H1 (cell line): ENCODE data around the gene AGPAT2.

ENCODE experiments used
- GABPA ChIP-seq: IDR thresholded peaks from 2 replicates; pipeline ENCODE4 v1.6.1; 2011; ENCODE audit warnings: mild to moderate bottlenecking, low read length, moderate library complexity, borderline replicate concordance; ENCODE audit not compliant: insufficient read depth
- POLR2A ChIP-seq, 2 experiments: IDR thresholded peaks; 1 replicate in 1 of 2; 2 replicates in 1 of 2; pipeline ENCODE4 v1.6.1; 2011; ENCODE audit warnings: low read depth in 2 of 2, low read length in 2 of 2, mild to moderate bottlenecking in 2 of 2; ENCODE audit errors: control extremely low read depth in 1 of 2
- POLR2AphosphoS5 ChIP-seq: IDR thresholded peaks from 2 replicates; pipeline ENCODE4 v1.6.1; 2011; ENCODE audit warnings: low read depth, low read length
- POU5F1 ChIP-seq: IDR thresholded peaks from 2 replicates; pipeline ENCODE4 v1.6.1; 2011; ENCODE audit warnings: low read depth, mild to moderate bottlenecking, low read length, moderate library complexity
- RFX5 ChIP-seq: IDR thresholded peaks from 2 replicates; pipeline ENCODE4 v1.6.1; 2011; ENCODE audit warnings: low read depth, low read length, improper control_type of control experiment, borderline replicate concordance
- SRF ChIP-seq: IDR thresholded peaks from 2 replicates; pipeline ENCODE4 v1.6.1; 2011; ENCODE audit warnings: mild to moderate bottlenecking, low read depth, low read length, moderate library complexity
- TAF1 ChIP-seq: IDR thresholded peaks from 2 replicates; pipeline ENCODE4 v1.6.1; 2011; ENCODE audit warnings: mild to moderate bottlenecking, low read depth, low read length
- TCF12 ChIP-seq: IDR thresholded peaks from 2 replicates; pipeline ENCODE4 v1.6.1; 2011; ENCODE audit warnings: low read depth, mild to moderate bottlenecking, low read length
- YY1 ChIP-seq: IDR thresholded peaks from 2 replicates; pipeline ENCODE4 v1.6.1; 2011; ENCODE audit warnings: low read depth, mild to moderate bottlenecking, low read length
- ZNF274 ChIP-seq: IDR thresholded peaks from 2 replicates; pipeline ENCODE4 v1.7.0; 2012; ENCODE audit warnings: low read length, borderline replicate concordance; ENCODE audit errors: extremely low read depth
- TF ChIP-seq, protein P1 (sequence below): IDR thresholded peaks from 2 replicates; pipeline ENCODE4 v1.6.1; 2012; ENCODE audit warnings: inconsistent platforms
- TF ChIP-seq, protein P2 (sequence below), 3 experiments: IDR thresholded peaks; 1 replicate in 2 of 3; 2 replicates in 1 of 3; pipeline versions ENCODE4 v1.5.1 to v1.6.1; 2011; ENCODE audit warnings: low read length in 3 of 3, mild to moderate bottlenecking in 3 of 3, inconsistent platforms in 2 of 3, low read depth in 1 of 3, moderate library complexity in 1 of 3; ENCODE audit not compliant: insufficient read depth in 1 of 3; ENCODE audit errors: control extremely low read depth in 1 of 3

DNA sequence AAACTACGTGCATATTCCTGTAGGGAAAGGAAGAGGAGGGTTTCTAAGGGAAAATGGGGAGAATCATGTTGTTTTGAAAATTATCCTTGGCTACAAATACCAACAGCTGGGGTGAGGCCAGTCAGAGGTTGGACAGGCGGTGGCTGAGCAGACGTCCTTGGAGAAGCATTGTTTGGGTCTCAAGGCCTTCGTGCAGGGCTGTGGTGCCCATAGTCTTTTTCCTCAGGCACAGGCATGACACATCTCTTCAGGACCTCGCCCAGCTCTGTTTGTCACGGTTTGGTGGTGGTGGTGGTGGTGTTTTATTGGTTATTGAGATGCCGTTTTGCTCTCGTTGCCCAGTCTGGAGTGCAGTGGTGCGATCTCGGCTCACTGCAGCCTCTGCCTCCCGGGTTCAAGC is 52.4 kb downstream of the AGPAT2 start:
- no peak for TF ChIP-seq GABPA
- TF ChIP-seq, protein P1, sequence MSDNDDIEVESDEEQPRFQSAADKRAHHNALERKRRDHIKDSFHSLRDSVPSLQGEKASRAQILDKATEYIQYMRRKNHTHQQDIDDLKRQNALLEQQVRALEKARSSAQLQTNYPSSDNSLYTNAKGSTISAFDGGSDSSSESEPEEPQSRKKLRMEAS = no peak
- no peak for TF ChIP-seq YY1
- TF ChIP-seq, protein P2, sequence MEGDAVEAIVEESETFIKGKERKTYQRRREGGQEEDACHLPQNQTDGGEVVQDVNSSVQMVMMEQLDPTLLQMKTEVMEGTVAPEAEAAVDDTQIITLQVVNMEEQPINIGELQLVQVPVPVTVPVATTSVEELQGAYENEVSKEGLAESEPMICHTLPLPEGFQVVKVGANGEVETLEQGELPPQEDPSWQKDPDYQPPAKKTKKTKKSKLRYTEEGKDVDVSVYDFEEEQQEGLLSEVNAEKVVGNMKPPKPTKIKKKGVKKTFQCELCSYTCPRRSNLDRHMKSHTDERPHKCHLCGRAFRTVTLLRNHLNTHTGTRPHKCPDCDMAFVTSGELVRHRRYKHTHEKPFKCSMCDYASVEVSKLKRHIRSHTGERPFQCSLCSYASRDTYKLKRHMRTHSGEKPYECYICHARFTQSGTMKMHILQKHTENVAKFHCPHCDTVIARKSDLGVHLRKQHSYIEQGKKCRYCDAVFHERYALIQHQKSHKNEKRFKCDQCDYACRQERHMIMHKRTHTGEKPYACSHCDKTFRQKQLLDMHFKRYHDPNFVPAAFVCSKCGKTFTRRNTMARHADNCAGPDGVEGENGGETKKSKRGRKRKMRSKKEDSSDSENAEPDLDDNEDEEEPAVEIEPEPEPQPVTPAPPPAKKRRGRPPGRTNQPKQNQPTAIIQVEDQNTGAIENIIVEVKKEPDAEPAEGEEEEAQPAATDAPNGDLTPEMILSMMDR (IDR thresholded peaks at IDR 0.05; ENCODE audit: control extremely low read depth in 1 of 3, insufficient read depth in 1 of 3, low read depth in 1 of 3, low read length in 3 of 3) = no peak
- no peak for TF ChIP-seq TAF1
- no peak for TF ChIP-seq POLR2AphosphoS5
- TF ChIP-seq POU5F1 = no peak
- no peak for TF ChIP-seq RFX5
- TF ChIP-seq SRF = no peak
- no peak for TF ChIP-seq POLR2A (IDR thresholded peaks at IDR 0.05; ENCODE audit: control extremely low read depth in 1 of 2, low read depth in 2 of 2, low read length in 2 of 2)
- TF ChIP-seq TCF12 = no peak
- TF ChIP-seq ZNF274 = no peak
